Erythroblast (primary cell): ENCODE measurements around the gene MSMB.
"Not testable (repeated sequence)": the region's sequence is repeated elsewhere in the genome, so short reads cannot be mapped to it uniquely, and the experiment has no call there.

Source experiments
- DNase-seq, 2 experiments: peaks; one replicate each; lab custom pipeline; 2025; lab: John Stamatoyannopoulos, UW
- GATA1 ChIP-seq: IDR thresholded peaks from 2 replicates; pipeline ENCODE4 v1.6.1; 2011; ENCODE audit warnings: low read depth, mild to moderate bottlenecking, control low read depth, low read length, moderate library complexity
- POLR2A ChIP-seq: IDR thresholded peaks from 2 replicates; pipeline ENCODE4 v1.6.1; 2011; ENCODE audit warnings: mild to moderate bottlenecking, low read length

Gene MSMB

DNA sequence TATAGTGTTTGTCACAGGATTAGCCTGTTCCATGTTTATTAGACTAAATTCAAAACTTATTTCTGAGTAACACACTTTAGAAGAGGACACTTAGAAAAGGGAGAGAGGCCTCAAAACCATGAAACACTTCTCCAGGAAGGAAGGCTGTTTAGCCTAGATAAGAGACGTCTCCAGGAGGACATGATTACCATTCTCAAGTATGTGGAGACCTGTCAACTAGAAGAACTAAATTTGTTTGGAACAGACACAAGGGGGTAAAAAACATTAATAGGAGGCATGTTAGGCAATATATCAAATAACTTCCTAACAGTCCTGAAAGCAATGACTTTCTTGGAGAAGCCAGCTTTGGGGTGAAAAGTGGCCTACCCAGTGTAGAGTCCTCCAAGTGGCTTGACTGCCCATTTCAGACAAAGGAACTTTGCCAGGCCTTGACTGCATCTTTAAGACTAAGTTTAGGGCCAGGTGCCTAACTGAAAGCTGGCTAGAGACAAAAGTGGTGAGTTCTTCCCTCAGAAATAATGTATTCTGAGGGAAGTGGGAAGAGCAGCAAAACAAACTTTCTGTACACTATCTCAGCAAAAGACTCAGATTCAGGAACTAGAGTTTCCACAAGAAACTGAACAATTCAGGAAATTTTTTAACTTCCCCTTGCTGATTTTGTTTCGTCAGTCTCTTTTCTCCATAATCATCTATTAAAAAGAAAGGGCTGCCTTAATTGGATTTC lies 27.5 kb downstream of the MSMB start:
- peak; percentile 84 to 87 for DNase-seq
- peak; percentile 39 for TF ChIP-seq POLR2A
- TF ChIP-seq GATA1 = peak; percentile 10

DNA sequence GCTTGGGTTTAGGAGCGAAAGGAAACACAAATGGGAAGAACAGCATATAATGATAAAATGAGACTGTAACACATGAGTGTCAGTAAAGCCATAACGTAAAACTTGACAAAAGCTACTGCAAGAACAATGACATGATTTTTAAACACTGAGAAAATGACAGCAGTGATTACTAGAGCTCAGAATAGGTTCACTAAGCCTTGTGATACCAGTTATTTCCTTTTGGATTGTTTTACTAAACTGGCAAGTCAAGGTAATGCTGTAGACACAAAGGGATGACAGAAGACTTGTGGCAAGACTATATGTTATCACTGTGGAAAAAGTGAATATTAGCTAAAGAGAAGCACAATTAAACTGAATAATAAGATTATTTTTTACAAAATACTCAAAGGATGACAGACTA lies 28.3 kb downstream of the MSMB start:
- no peak for TF ChIP-seq POLR2A
- peak in 1 of 2 experiments; percentile 63 for DNase-seq

DNA sequence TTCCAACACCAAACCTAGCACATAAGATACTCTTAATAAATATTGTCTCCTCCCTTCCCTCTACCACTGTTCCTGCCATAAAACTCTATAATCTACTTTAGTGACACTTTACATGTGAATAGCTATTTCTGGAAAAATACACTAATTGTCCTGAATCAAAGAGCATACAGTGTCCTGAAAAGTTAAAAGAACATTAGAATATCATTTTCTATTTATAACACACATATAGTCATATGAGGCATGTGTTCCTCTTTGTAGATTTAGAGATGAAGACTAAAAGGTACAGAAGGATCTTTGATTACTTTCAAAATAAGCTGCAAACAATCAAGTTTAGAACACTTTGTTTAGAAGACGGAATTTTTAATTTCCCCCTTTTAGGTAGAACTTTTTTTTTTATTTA lies 29.3 kb downstream of the MSMB start:
- DNase-seq = no peak
- no peak for TF ChIP-seq POLR2A
- TF ChIP-seq GATA1 = no peak

DNA sequence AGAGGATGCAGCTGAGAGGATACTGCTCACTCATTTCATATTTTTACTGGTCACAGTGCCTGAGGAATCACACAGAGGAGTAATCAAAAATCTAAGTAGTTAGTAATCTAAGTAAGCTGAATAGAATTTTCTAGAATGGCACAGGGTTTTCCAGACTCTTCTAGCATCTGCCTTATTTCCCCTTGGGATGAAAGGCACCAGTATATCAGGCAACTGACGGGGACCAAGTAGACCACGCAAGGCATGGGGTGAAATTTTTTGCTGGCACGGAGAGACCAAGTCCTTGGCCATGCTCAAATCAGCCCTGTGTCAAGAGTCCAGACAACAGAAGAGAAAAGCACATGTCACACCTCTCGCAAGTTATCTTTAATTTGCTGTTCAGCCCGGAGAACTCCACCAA lies 29.9 kb downstream of the MSMB start:
- TF ChIP-seq GATA1 (no peak), POLR2A (no peak)
- no peak for DNase-seq

DNA sequence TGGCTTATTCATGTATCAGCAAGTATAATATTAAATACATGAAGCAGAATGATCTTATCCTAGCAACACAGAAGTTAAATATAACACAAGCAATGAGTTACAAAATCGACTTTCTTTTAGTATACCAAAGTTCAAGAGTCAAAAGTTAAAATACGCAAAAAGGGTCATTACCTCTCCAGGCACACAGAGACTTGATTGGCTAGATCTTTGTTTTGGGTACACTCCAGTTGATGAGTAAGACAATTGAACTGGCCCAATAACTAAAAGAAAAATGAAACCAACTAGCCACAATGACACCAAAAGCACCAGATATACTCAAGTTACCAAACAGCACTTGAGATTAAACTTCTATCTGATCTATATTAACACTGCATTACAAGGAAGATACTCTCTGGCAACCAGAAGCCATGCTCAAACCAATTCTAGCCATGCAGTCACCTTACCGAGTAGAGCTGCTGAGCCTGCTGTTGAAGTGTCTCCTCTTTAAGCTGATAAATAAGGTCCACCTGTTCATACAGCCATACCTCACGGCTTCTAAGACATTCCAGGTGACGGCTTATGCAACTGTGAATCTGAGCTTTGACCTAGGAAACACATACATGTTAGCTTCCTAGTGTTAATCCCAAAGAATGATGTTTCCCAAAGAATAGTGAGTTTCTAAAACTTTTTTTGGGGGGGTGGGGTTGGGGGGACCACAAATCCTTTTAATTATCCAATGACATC lies 31.2 kb downstream of the MSMB start:
- peak in 1 of 2 experiments; percentile 17 for DNase-seq
- TF ChIP-seq GATA1 (no peak), POLR2A (no peak)

DNA sequence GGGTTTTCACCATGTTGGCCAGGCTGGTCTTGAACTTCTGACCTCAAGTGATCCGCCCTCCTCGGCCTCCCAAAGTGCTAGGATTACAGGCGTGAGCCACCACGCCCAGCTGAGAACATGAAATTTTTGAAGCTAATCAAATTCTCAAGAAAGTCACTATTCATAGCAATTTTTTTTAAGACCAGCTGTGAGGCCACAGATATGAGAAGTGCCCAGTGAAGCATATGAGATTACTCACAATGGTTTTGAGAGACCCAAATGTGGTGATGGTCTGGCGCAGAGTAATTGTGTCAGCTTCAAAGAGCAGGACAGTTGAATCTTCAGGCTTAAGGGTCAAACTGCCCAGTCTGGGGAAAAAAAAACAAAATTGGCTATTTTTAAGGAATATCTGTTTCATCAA lies 31.9 kb downstream of the MSMB start:
- TF ChIP-seq POLR2A (no peak), GATA1 (no peak)
- peak in 1 of 2 experiments; percentile 59 for DNase-seq

DNA sequence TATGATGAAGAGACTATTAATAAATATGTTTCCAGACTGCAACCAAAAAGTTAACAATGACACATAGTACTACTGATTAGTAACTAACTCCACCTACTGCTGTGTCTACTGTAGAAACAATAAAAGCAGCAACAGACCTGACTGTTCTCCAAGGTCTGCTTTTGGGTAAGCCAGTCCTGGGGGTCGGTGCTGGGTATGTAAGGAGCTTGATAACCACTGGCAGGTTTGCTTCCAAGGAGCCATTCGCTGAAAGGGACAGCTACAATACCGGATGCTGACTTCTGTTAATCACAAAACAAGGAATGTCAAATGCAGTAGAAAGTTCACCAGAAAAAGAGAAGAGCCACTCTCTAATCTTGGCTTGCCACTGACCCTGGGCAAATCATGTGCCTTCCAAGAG lies 33.3 kb downstream of the MSMB start:
- TF ChIP-seq GATA1 (no peak), POLR2A (no peak)
- no peak for DNase-seq

DNA sequence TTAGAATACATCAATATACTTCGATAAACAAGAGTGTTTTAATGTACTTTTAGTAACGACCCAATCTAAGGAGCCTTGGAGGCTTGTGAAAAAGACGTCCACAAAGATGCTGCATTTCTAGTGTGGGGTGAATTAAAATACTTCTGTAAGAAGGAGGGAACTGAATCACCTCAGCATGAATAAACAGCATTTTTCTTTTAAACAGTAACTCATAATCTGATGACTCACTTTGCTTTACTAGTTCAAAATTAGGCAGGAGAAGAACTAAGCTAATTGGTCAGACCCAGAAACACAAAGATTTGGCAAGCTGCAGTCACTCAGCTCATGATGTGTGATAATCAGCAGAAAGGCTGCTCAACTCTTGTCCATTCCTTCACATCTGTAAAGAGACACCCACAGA lies 39.9 kb downstream of the MSMB start:
- TF ChIP-seq GATA1 (no peak), POLR2A (no peak)
- peak; percentile 66 to 75 for DNase-seq

DNA sequence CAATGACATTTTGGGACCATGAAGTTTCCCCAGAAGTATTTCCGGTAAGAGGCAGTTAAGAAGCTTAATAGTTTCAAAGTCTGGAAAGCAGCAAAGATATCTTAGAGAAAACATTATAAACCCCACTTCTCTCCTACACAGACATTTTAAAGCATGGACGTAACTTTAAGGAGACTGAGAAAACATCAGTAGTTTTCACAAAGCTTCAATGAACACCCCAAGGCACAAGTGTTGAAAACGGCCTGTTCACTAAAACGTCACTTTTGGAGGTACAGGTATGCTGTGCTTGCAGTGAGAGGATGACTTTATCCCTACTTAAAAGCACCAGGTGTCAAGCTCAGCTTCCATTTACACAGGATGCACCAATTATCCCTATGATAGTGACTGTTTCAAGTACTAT lies 40.7 kb downstream of the MSMB start:
- no peak for DNase-seq
- TF ChIP-seq GATA1 (no peak), POLR2A (no peak)

DNA sequence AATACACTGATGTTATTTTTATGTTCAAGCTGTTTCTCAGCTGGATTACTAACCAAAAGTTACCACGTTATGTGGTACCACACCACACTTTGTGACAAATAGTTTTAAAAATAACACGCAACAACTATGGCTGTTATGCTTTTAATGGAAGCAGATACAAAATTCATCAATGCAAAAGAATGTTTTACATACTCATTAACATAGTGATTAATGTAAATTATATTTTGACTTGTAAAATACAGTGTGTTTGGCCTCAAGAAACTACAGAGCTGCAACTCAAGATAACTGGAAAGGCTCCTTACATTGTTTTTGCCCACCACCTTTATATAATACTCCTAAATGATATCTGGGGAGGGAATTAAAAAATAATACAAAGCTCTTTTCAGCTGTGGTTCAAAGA lies 41.1 kb downstream of the MSMB start:
- no peak for TF ChIP-seq POLR2A
- DNase-seq = no peak

DNA sequence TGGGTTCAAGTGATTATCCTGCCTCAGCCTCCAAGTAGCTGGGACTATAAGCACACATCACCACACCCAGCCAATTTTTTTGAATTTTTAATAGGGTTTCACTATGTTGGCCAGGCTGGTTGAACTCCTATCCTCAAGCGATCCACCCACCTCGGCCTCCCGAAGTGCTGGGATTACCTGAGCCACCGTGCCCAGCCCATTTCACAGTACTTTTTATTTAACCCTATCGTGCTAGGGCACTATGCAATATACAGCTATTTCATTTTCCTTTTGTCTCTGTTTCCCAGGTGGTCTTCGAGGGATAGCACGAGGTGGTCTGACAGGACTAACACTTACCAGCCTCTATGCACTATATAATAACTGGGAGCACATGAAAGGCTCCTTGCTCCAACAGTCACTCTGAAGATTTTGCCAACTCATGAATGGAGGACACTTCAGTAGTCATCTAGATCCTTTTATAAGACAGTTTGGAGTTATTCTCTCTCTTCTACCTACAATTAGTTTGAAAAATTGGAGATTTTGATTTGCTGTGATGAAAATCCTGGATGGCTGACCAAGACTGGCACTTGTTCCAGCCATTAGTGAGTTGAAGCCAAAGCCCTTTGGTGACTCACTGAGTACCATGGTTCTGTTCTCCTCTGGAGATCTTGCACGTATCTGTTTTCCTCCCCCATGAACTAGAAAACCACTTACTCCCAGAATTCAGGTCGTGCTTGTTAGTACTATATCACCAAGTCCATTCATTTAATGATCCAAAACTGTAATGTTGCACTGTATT lies 43.0 kb downstream of the MSMB start:
- TF ChIP-seq POLR2A (no peak), GATA1 (no peak)
- DNase-seq = peak in 1 of 2 experiments; percentile 57

DNA sequence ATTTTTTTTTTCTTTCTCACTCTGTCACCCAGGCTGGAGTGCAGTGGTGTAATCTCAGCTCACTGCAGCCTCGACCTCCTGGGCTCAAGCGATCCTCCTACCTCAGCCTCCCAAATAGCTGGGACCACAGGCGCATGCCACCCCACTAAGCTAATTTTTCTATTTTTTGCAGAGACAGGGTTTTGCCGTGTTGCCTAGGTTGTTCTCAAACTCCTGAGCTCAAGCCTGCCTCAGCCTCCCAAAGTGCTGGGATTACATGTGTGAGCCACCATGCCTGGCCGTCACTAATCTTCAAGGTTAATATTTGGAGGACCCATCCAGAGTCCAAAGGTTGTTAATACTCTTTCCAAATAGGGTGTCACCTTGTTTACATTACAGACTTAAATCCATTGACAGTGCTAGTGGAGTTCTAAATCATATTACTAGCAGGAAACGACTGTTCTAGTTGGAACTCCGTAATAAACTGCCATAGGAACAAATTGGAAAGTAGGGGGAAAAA lies 43.8 kb downstream of the MSMB start:
- peak in 1 of 2 experiments; percentile 67 for DNase-seq

DNA sequence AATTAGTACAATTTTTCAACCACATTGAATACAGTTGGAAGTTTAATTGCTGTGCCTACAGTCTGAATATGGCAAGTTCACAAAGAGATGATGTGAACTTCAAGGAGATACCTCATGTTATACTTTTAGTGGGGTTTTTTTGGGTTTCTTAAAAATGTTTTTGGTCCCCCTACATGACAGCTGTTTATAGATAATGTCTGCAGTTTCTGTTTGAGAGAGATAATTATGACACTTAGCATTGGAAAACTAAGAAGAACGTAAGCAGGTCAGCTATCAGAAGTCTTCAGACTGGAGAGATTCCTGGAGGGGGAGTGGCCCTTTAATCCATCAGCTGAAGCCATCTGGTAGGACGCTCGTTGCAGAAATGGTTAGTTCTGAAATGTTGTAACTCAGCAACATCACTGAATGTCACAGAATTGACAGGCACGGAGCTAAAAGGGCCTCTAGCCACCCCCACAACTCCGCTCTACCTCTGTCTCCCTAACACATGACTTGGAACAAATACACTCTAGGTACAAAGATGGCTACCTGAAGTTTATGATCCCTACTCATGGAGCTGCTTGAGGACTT lies 44.8 kb downstream of the MSMB start:
- peak; percentile 98 to 100 for DNase-seq
- TF ChIP-seq GATA1 (peak; percentile 89), POLR2A (peak; percentile 72)

DNA sequence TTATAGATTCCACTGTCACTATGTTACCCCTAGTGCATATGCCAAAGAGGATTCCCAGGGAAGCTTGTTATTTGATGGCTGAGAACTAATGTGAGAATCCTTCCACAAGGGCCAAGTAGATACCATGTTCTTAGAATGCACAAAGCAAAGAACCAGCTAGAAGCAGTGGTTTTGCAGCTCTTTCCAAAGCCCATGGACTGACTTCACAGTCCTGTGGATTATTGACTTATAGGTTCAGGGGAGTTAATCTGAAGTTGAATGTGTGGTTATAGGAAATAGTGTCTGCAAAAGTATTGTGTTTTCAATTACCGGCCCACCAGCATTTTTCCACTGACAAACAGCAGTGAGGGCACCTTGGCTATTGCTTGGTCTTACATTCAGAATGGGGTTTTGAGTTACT lies 45.5 kb downstream of the MSMB start:
- TF ChIP-seq GATA1 = no peak
- no peak for TF ChIP-seq POLR2A
- no peak for DNase-seq

DNA sequence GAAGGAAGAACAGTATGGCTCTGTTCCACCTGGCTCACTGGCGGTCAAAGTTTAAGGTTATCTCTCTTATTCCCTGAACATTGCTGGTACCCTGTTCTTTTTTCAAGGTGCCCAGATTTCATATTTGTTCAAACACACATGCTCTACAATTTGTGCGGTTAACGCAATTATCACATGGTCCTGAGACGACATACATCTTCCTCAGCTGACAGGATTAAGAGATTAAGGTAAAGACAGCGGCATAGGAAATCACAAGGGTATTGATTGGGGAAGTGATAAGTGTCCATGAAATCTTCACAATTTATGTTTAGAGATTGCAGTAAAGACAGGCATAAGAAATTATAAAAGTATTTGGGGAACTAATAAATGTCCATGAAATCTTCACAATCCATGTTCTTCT lies 46.1 kb downstream of the MSMB start:
- DNase-seq = not testable (repeated sequence)
